Transverse colon (tissue), 4 donors: ENCODE measurements around the gene PEX3. TPM values are rescaled to one million over a fixed set of nuclear protein-coding genes. Genes with fewer than 3 reads are reported as not detected.

ENCODE experiments used
- DNase-seq: peaks from one replicate; pipeline ENCODE4 v3.0.0-alpha.2; 2019
- H3K27ac ChIP-seq, 4 donors: fragments of 200-600 bp; sonication (generic); 2 replicates each; pipeline ENCODE4 v1.5.1; 2016 to 2018; ENCODE audit warnings: inconsistent platforms in 4 of 4
- H3K27me3 ChIP-seq: fragments of 200-600 bp; sonication (generic); 2 replicates; pipeline ENCODE4 v1.5.1; 2017; ENCODE audit warnings: inconsistent platforms
- H3K36me3 ChIP-seq, 4 donors: fragments of 200-600 bp; sonication (generic); 2 replicates each; pipeline ENCODE4 v1.5.1; 2017 to 2019; ENCODE audit warnings: inconsistent platforms in 4 of 4
- H3K4me1 ChIP-seq, 4 donors: fragments of 200-600 bp; sonication (generic); 2 replicates each; pipeline ENCODE4 v1.5.1; 2017 to 2020; ENCODE audit warnings: inconsistent platforms in 4 of 4
- H3K4me3 ChIP-seq, 4 donors: fragments of 200-600 bp; sonication (generic); 1 replicate in 1 of 4; 2 replicates in 3 of 4; pipeline versions ENCODE4 v1.5.1 to v1.6.1; 2017 to 2019; ENCODE audit warnings: inconsistent platforms in 4 of 4
- H3K9me3 ChIP-seq, 2 donors: fragments of 200-600 bp; sonication (generic); 2 replicates each; pipeline ENCODE4 v1.5.1; 2017 to 2019; ENCODE audit warnings: inconsistent platforms in 2 of 2
- EP300 ChIP-seq: sonication (generic); formaldehyde crosslinking; IDR thresholded peaks from one replicate; pipeline ENCODE4 v1.6.1; 2017; ENCODE audit warnings: antibody characterized with exemption, low read depth
- POLR2A ChIP-seq: fragments of 450-650 bp; IDR thresholded peaks from one replicate; pipeline ENCODE4 v1.6.1; 2016; ENCODE audit warnings: antibody characterized with exemption, mild to moderate bottlenecking, moderate library complexity
- POLR2AphosphoS5 ChIP-seq, 3 donors: sonication (generic); formaldehyde crosslinking; IDR thresholded peaks; one replicate each; pipeline ENCODE4 v1.6.1; 2016; ENCODE audit warnings: antibody characterized with exemption in 3 of 3
- WGBS, 2 donors: methylation state at CpG; one replicate each; pipeline ENCODE4 v1.1.5; 2018; ENCODE audit warnings: low coverage in 1 of 2; 5-methylcytosine and 5-hydroxymethylcytosine counted together
- in situ Hi-C, 4 donors: fragments of 200-750 bp; cut with MboI; loops; one replicate each; pipeline versions ENCODE4 v1.15.0 to v1.15.1; 2017; ENCODE audit warnings: low sequenced_read_pairs in 3 of 4, low pct_ligation_motif_present in 1 of 4, low pct_unique_long_range_greater_than_20kb in 1 of 4
- intact Hi-C: fragments of 100-400 bp; cut with DNase I; formaldehyde crosslinking; loops from one replicate; pipeline ENCODE4 v1.15.1; 2023; ENCODE audit warnings: low total_unique reads
- small RNA-seq, 4 donors: library from RNA; depleted of rRNA; stranded (forward); fragments of <200 nt; gene quantifications; one replicate each; pipeline ENCODE3, GENCODE V24; 2016
- total RNA-seq, 4 donors: library from RNA; depleted of rRNA; stranded (reverse); fragments of >200 nt; gene quantifications; one replicate each; pipeline ENCODE4 v1.1.0, GENCODE V29; 2016
- TF ChIP-seq, protein P1 (sequence below), 5 experiments: fragments of 200-600 bp in 3 of 5; fragments of 450-650 bp in 2 of 5; sonication (generic) in 3 of 5; IDR thresholded peaks; 1 replicate in 2 of 5; 2 replicates in 3 of 5; pipeline ENCODE4 v1.5.1; 2016 to 2017; ENCODE audit warnings: antibody characterized with exemption in 5 of 5, inconsistent platforms in 3 of 5, mild to moderate bottlenecking in 2 of 5, moderate library complexity in 1 of 5

Gene PEX3
- total RNA-seq, 4 donors from 2014 or later = 7.6 to 13.2 TPM; not detected in 2

DNA sequence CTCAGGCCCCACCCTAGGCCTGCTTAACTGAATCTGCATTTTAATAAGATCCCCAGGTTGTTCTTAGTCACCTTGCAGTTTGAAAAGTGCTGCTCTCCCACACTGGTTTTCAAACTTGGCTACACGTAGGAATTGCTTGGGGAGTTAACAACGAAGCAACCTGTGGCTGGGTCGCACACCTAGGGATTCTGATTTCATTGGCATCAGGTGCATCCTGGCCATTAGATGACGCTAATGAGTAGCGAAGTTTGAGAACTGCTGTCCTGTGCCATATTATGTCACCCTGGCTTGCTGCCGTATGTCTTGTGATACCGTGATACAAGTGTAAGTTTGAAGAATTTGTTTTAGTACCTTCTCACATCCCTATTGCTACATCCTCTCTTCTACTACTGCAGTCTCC lies 89.1 kb downstream of the PEX3 start:
- WGBS, 2 donors = 82 to 87% methylated on average over 4 to 7 of the region's 7 CpGs
- H3K27ac ChIP-seq = no peak overlapping the region
- no peaks in the 10 kb centered on the region for H3K9me3 ChIP-seq
- TF ChIP-seq POLR2AphosphoS5 (IDR thresholded peaks at IDR 0.05) = no peak
- TF ChIP-seq, protein P1, sequence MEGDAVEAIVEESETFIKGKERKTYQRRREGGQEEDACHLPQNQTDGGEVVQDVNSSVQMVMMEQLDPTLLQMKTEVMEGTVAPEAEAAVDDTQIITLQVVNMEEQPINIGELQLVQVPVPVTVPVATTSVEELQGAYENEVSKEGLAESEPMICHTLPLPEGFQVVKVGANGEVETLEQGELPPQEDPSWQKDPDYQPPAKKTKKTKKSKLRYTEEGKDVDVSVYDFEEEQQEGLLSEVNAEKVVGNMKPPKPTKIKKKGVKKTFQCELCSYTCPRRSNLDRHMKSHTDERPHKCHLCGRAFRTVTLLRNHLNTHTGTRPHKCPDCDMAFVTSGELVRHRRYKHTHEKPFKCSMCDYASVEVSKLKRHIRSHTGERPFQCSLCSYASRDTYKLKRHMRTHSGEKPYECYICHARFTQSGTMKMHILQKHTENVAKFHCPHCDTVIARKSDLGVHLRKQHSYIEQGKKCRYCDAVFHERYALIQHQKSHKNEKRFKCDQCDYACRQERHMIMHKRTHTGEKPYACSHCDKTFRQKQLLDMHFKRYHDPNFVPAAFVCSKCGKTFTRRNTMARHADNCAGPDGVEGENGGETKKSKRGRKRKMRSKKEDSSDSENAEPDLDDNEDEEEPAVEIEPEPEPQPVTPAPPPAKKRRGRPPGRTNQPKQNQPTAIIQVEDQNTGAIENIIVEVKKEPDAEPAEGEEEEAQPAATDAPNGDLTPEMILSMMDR (IDR thresholded peaks at IDR 0.05) = no peak
- no peak overlapping the region for H3K4me3 ChIP-seq
- in situ Hi-C loops = no loop called here
- intact Hi-C loops = no loop called here
- H3K36me3 ChIP-seq = no peaks in the 10 kb centered on the region
- no peak for DNase-seq
- no peaks in the 10 kb centered on the region for H3K27me3 ChIP-seq
- H3K4me1 ChIP-seq = peaks cover 0 to 38% (median 17%) of the 10 kb centered on the region in 4 donors

DNA sequence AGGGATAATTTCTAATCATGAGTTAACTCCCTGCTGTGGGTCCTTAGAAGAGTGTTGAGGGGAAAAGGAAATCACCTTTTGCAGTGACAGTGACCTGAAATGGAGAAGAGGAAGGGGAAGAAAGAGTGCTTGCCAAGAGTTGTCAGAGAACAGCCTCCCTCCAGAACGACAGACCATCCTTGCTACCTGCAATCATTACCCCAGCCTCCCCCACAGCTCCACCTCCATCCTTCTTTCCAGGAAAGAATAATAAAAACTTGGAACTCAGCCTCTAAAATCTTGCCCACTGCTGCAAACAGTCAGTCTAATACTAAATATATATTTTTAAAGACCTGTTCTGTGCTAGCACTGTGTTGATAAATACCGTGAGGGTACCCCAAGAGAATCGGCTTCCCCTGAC lies 89.6 kb downstream of the PEX3 start:
- intact Hi-C loops = no loop called here
- no peak for DNase-seq
- H3K4me1 ChIP-seq = peaks cover 0 to 36% (median 17%) of the 10 kb centered on the region in 4 donors
- H3K36me3 ChIP-seq = no peaks in the 10 kb centered on the region
- 74 to 86% methylated on average over 2 to 3 of the region's 3 CpGs for WGBS, 2 donors
- in situ Hi-C loops = no loop called here
- H3K4me3 ChIP-seq = no peak overlapping the region
- H3K27me3 ChIP-seq = no peaks in the 10 kb centered on the region
- no peaks in the 10 kb centered on the region for H3K9me3 ChIP-seq
- H3K27ac ChIP-seq = no peak overlapping the region
- TF ChIP-seq POLR2AphosphoS5 (IDR thresholded peaks at IDR 0.05) (no peak), EP300 (no peak), POLR2A (no peak)
- TF ChIP-seq, protein P1 (IDR thresholded peaks at IDR 0.05) = no peak

Small RNA genes within 50 kb of the gene (small RNA-seq; reads per million reads assigned to genes)
- 0 reads per million in 4 donors for gene RNA5SP221

Other genes starting within 250 kb of the PEX3 start
- gene ADAT2, start 110 bp upstream of the PEX3 start, total RNA-seq = 10 to 100 TPM in 2 of 4 donors, 1 to 10 TPM in 1, under 1 TPM in 1; 0.75 to 12.7 (median 9.7) TPM
- 10 to 100 TPM; 19.5 to 70.3 (median 46.9) TPM for gene FUCA2, start 60.9 kb downstream of the PEX3 start, total RNA-seq
- 10 to 100 TPM; 38.6 to 56.8 (median 48.7) TPM for gene PHACTR2, start 227.2 kb downstream of the PEX3 start, total RNA-seq